ENCODE data around the gene ZNF717.

ZNF717 gene

DNA sequence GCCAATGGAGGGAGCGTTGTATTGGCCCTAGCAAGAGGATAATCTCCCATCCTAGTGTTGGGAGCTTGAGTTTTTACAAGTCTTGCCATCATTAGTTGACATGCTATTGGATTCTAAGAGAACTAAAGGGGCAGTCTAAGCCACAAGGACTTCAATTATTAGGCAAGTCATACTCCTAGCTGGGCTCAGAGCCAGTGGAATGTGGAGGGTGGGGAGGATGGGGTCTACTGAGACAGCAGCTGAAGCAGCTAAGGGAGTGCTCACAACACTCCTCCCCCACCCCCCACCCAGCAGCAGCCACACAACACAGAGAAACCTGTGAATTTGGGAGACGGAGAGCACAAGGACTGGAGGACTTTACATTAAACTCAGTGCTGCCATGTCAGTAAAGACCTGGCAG lies 93.3 kb downstream of the ZNF717 start:
- H3K79me2 ChIP-seq (ENCODE audit: control insufficient read depth, low read length), result no peaks in the 10 kb centered on the region
- no peaks in the 10 kb centered on the region for H3K36me3 ChIP-seq (ENCODE audit: control insufficient read depth, low read length)
- H3K9me3 ChIP-seq (ENCODE audit: control insufficient read depth, insufficient read depth, low read length), result peaks cover 2% of the 10 kb centered on the region; the same call in 1 of the 2 replicates
- no peak for TF ChIP-seq EZH2phosphoT487 (IDR thresholded peaks at IDR 0.05; ENCODE audit: borderline replicate concordance, low read length)
- TF ChIP-seq, protein P1, sequence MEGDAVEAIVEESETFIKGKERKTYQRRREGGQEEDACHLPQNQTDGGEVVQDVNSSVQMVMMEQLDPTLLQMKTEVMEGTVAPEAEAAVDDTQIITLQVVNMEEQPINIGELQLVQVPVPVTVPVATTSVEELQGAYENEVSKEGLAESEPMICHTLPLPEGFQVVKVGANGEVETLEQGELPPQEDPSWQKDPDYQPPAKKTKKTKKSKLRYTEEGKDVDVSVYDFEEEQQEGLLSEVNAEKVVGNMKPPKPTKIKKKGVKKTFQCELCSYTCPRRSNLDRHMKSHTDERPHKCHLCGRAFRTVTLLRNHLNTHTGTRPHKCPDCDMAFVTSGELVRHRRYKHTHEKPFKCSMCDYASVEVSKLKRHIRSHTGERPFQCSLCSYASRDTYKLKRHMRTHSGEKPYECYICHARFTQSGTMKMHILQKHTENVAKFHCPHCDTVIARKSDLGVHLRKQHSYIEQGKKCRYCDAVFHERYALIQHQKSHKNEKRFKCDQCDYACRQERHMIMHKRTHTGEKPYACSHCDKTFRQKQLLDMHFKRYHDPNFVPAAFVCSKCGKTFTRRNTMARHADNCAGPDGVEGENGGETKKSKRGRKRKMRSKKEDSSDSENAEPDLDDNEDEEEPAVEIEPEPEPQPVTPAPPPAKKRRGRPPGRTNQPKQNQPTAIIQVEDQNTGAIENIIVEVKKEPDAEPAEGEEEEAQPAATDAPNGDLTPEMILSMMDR (IDR thresholded peaks at IDR 0.05; ENCODE audit: low read depth, low read length, poor library complexity, severe bottlenecking), result no peak
- H3K9me2 ChIP-seq (replicated peaks; ENCODE audit: control insufficient read depth, low read length), result no peaks in the 10 kb centered on the region
- no peaks in the 10 kb centered on the region for H4K20me1 ChIP-seq (ENCODE audit: control insufficient read depth, insufficient read depth, low read depth, low read length)
- no peak overlapping the region for H3K27ac ChIP-seq (ENCODE audit: low read depth, low read length)
- no peaks in the 10 kb centered on the region for H3K4me1 ChIP-seq (ENCODE audit: control insufficient read depth, low read length)
- H3K27me3 ChIP-seq (ENCODE audit: control insufficient read depth, low read length), result no peaks in the 10 kb centered on the region
- no peak overlapping the region for H3K4me3 ChIP-seq (ENCODE audit: low read length)
- no peaks in the 10 kb centered on the region for H3F3A ChIP-seq (ENCODE audit: control insufficient read depth, insufficient read depth)
- H3K4me2 ChIP-seq (ENCODE audit: low read length), result no peak overlapping the region

- no peak for TF ChIP-seq EZH2phosphoT487 (IDR thresholded peaks at IDR 0.05; ENCODE audit: borderline replicate concordance, low read length)
- TF ChIP-seq, protein P1 (IDR thresholded peaks at IDR 0.05; ENCODE audit: low read depth, low read length, poor library complexity, severe bottlenecking), result no peak
- no peaks in the 10 kb centered on the region for H3K4me1 ChIP-seq (ENCODE audit: control insufficient read depth, low read length)
- H3K27ac ChIP-seq (ENCODE audit: low read depth, low read length), result no peak overlapping the region
Measured at GRCh38 chr3:75687323-75687722, 98.0 kb downstream of the ZNF717 start.

More at GRCh38 chr3:75687323-75687722, 98.0 kb downstream of the ZNF717 start:
- Histone ChIP-seq H3K36me3 (ENCODE audit: control insufficient read depth, low read length) (no peaks in the 10 kb centered on the region), H3K9me2 (replicated peaks; ENCODE audit: control insufficient read depth, low read length) (no peaks in the 10 kb centered on the region), H3K27me3 (ENCODE audit: control insufficient read depth, low read length) (no peaks in the 10 kb centered on the region), H3K4me2 (ENCODE audit: low read length) (no peak overlapping the region), H3F3A (ENCODE audit: control insufficient read depth, insufficient read depth) (no peaks in the 10 kb centered on the region), H3K4me3 (ENCODE audit: low read length) (no peak overlapping the region), H3K79me2 (ENCODE audit: control insufficient read depth, low read length) (no peaks in the 10 kb centered on the region), H4K20me1 (ENCODE audit: control insufficient read depth, insufficient read depth, low read depth, low read length) (no peaks in the 10 kb centered on the region), H3K9me3 (ENCODE audit: control insufficient read depth, insufficient read depth, low read length) (no peaks in the 10 kb centered on the region; the same call in 1 of the 2 replicates)
